GM10847 (cell line): ENCODE results near the gene SPEN.
A peak's percentile ranks its signal among the peaks of the same experiment; 100 is the strongest.
"Not testable (repeated sequence)": the region's sequence is repeated elsewhere in the genome, so short reads cannot be mapped to it uniquely, and the experiment has no call there.

ENCODE experiments used
- POLR2A ChIP-seq: IDR thresholded peaks from 2 replicates; pipeline ENCODE4 v1.6.1; 2011; ENCODE audit not compliant: insufficient read length; ENCODE audit errors: extremely low read depth

SPEN gene

GRCh38 chr1:15847100-15847892 lies at the start of gene SPEN:
Gene SPEN (plus strand): TSS chr1:15847707. CDS start chr1:15848068, 361 bp downstream.
- TF ChIP-seq POLR2A: peak; percentile 74

- TF ChIP-seq POLR2A: no peak
Measured at GRCh38 chr1:15799004-15799867, 48.3 kb upstream of the SPEN start.

- no peak for TF ChIP-seq POLR2A
Measured at GRCh38 chr1:15799928-15800835, 47.3 kb upstream of the SPEN start.

GRCh38 chr1:15802234-15802965 lies 45.1 kb upstream of the SPEN start:
- TF ChIP-seq POLR2A: no peak

- TF ChIP-seq POLR2A: no peak
Measured at GRCh38 chr1:15803380-15803779, 44.1 kb upstream of the SPEN start.

- TF ChIP-seq POLR2A: no peak
Measured at GRCh38 chr1:15804060-15804459, 43.4 kb upstream of the SPEN start.

- no peak for TF ChIP-seq POLR2A
Measured at GRCh38 chr1:15807121-15807520, 40.4 kb upstream of the SPEN start.

GRCh38 chr1:15807549-15807948 lies 40.0 kb upstream of the SPEN start, which contains the start of gene UQCRHL:
Gene UQCRHL (minus strand): TSS chr1:15807649. CDS start chr1:15807649, 0 bp downstream.
- TF ChIP-seq POLR2A: not testable (repeated sequence)

GRCh38 chr1:15808955-15809354 lies 38.6 kb upstream of the SPEN start:
- TF ChIP-seq POLR2A: no peak

- TF ChIP-seq POLR2A: no peak
Measured at GRCh38 chr1:15810073-15810472, 37.4 kb upstream of the SPEN start.

- TF ChIP-seq POLR2A: no peak
Measured at GRCh38 chr1:15816674-15817073, 30.8 kb upstream of the SPEN start.

- TF ChIP-seq POLR2A: no peak
Measured at GRCh38 chr1:15820478-15820877, 27.0 kb upstream of the SPEN start.

GRCh38 chr1:15825800-15826199 lies 21.7 kb upstream of the SPEN start:
- no peak for TF ChIP-seq POLR2A

GRCh38 chr1:15826810-15827507 lies 20.5 kb upstream of the SPEN start:
- TF ChIP-seq POLR2A: no peak
